PC-3 (cell line): ENCODE results near the gene SARDH. TPM values are rescaled to one million over a fixed set of nuclear protein-coding genes. Genes with fewer than 3 reads are reported as not detected.

ENCODE experiments used
- ATAC-seq: fragments of 200-7000 bp; cut with Tn5 transposase; 2 replicates; pipeline ENCODE4 v1.9.1; 2020; ENCODE audit warnings: mild to moderate bottlenecking, moderate library complexity
- BruUV-seq: library from RNA; stranded (reverse); fragments of 400-500 nt; replicated peaks from 2 replicates; lab custom pipeline; 2021; lab: Mats Ljungman, UMichigan
- CTCF ChIA-PET: fragments of 300-600 bp; sonication (Branson Sonifier 250); formaldehyde crosslinking; loops from one replicate; lab custom pipeline; 2022; ENCODE audit warnings: antibody characterized with exemption; lab: Charles Lee
- POLR2A ChIA-PET: fragments of 300-600 bp; sonication (Branson Sonifier 250); formaldehyde crosslinking; loops from one replicate; lab custom pipeline; 2022; ENCODE audit warnings: antibody characterized with exemption; ENCODE audit not compliant: unreplicated experiment; lab: Charles Lee
- DNase-seq: peaks from one replicate; pipeline ENCODE4 v3.0.0-alpha.2; 2015
- H2AFZ ChIP-seq: fragments of 300-600 bp; sonication (generic); 2 replicates; pipeline ENCODE4 v1.6.0; 2016; ENCODE audit warnings: antibody characterized with exemption, low read length
- H3F3A ChIP-seq: fragments of 300-600 bp; sonication (generic); one replicate; pipeline ENCODE4 v1.6.0; 2017; ENCODE audit warnings: antibody characterized with exemption, low read length, control low read depth, mild to moderate bottlenecking; ENCODE audit not compliant: unreplicated experiment
- H3K27ac ChIP-seq: fragments of 300-600 bp; sonication (generic); 2 replicates; pipeline ENCODE4 v1.5.1; 2016; ENCODE audit warnings: mild to moderate bottlenecking, low read length
- H3K27me3 ChIP-seq: fragments of 300-600 bp; sonication (generic); 2 replicates; pipeline ENCODE4 v1.6.1; 2016; ENCODE audit warnings: low read length, mixed read lengths
- H3K36me3 ChIP-seq: fragments of 300-600 bp; sonication (generic); 2 replicates; pipeline ENCODE4 v1.6.1; 2016; ENCODE audit warnings: low read depth, mixed run types, low read length, mixed read lengths
- H3K4me1 ChIP-seq: fragments of 300-600 bp; sonication (generic); 2 replicates; pipeline ENCODE4 v1.5.1; 2016; ENCODE audit warnings: low read length; ENCODE audit not compliant: insufficient read depth
- H3K4me2 ChIP-seq: fragments of 300-600 bp; sonication (generic); 2 replicates; pipeline ENCODE4 v1.6.0; 2016; ENCODE audit warnings: low read length
- H3K4me3 ChIP-seq: fragments of 300-600 bp; sonication (generic); 2 replicates; pipeline ENCODE4 v1.5.1; 2016; ENCODE audit warnings: mild to moderate bottlenecking, low read length, mixed read lengths
- H3K79me2 ChIP-seq: fragments of 300-600 bp; sonication (generic); 2 replicates; pipeline ENCODE4 v1.6.1; 2017; ENCODE audit warnings: low read length, mixed read lengths
- H3K9ac ChIP-seq: fragments of 300-600 bp; sonication (generic); 2 replicates; pipeline ENCODE4 v1.6.0; 2016; ENCODE audit warnings: mild to moderate bottlenecking, low read length
- H3K9me2 ChIP-seq: fragments of 300-600 bp; sonication (generic); replicated peaks from 2 replicates; pipeline ENCODE4 v1.6.1; 2016; ENCODE audit warnings: mixed run types, low read length, mixed read lengths
- H3K9me3 ChIP-seq: fragments of 300-600 bp; sonication (generic); 2 replicates; pipeline ENCODE4 v1.6.1; 2016; ENCODE audit warnings: low read length, mixed read lengths
- H4K20me1 ChIP-seq: fragments of 300-600 bp; sonication (generic); 2 replicates; pipeline ENCODE4 v1.6.1; 2016; ENCODE audit warnings: low read length, mixed read lengths
- EZH2 ChIP-seq: fragments of 300-600 bp; sonication (generic); IDR thresholded peaks from one replicate; pipeline ENCODE4 v1.6.1; 2017; ENCODE audit warnings: antibody characterized with exemption, mild to moderate bottlenecking, low read length; ENCODE audit not compliant: unreplicated experiment
- EZH2phosphoT487 ChIP-seq: fragments of 300-600 bp; sonication (generic); IDR thresholded peaks from 2 replicates; pipeline ENCODE4 v1.6.1; 2018; ENCODE audit warnings: mild to moderate bottlenecking, antibody characterized with exemption, low read length, borderline replicate concordance
- intact Hi-C: fragments of 100-400 bp; cut with micrococcal nuclease; formaldehyde crosslinking; loops from 2 replicates; pipeline ENCODE4 v1.9.0; 2023
- total RNA-seq: library from RNA; depleted of rRNA; stranded (reverse); fragments of >200 nt; gene quantifications from 2 replicates; pipeline ENCODE4 v1.2.3, GENCODE V29; 2014
- TF ChIP-seq, protein P1 (sequence below): fragments of 300-600 bp; sonication (generic); conservative IDR thresholded peaks from 2 replicates; pipeline ENCODE4 v1.5.1; 2017; ENCODE audit warnings: antibody characterized with exemption, low read depth, mild to moderate bottlenecking, low read length

SARDH gene
- total RNA-seq, 1 experiment from 2014 or later: 3.4 TPM

DNA sequence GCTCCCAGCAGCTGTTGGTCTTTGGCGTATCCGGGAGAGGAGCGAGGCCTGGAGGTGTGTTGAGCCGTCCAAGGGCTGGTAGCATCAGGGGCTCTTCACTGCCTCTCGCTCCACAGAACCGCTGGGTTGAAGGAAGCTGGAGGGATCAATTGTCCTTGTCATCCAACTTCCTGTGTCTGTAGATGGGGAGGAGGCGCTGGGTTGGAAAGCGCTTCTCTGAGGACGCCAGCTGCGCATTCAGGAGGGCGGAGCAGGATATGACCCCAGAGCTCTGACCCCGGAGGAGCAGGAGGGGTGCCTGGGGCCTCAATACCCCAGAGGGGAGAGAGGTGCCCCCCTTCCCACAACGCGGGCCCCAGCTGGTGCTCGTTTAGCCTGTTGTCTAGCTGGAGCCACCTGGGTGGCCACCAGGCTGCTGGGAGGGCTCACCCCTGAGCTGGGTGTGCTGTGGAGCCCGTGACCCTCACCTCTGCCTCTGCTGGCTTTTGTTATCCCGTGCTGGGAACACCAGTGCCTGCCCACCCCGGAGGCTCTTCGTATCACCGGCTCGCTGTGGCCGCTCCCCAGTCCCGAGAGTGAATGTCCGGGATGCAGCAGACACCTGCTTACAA, 104.0 kb downstream of the SARDH start:
- no peak overlapping the region for H3K4me2 ChIP-seq
- ATAC-seq (no peak), DNase-seq (no peak)
- TF ChIP-seq EZH2 (no peak), EZH2phosphoT487 (no peak)
- TF ChIP-seq, protein P1, sequence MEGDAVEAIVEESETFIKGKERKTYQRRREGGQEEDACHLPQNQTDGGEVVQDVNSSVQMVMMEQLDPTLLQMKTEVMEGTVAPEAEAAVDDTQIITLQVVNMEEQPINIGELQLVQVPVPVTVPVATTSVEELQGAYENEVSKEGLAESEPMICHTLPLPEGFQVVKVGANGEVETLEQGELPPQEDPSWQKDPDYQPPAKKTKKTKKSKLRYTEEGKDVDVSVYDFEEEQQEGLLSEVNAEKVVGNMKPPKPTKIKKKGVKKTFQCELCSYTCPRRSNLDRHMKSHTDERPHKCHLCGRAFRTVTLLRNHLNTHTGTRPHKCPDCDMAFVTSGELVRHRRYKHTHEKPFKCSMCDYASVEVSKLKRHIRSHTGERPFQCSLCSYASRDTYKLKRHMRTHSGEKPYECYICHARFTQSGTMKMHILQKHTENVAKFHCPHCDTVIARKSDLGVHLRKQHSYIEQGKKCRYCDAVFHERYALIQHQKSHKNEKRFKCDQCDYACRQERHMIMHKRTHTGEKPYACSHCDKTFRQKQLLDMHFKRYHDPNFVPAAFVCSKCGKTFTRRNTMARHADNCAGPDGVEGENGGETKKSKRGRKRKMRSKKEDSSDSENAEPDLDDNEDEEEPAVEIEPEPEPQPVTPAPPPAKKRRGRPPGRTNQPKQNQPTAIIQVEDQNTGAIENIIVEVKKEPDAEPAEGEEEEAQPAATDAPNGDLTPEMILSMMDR: no peak
- H3K9me2 ChIP-seq: no peaks in the 10 kb centered on the region
- CTCF ChIA-PET: no interaction called here
- POLR2A ChIA-PET: no interaction called here
- BruUV-seq: no TSS peak
- H3K36me3 ChIP-seq: no peaks in the 10 kb centered on the region
- H3K27me3 ChIP-seq: no peaks in the 10 kb centered on the region
- no peak overlapping the region for H3K27ac ChIP-seq
- H2AFZ ChIP-seq: no peak overlapping the region
- H3K4me3 ChIP-seq: no peak overlapping the region
- intact Hi-C loops: no loop called here
- no peaks in the 10 kb centered on the region for H4K20me1 ChIP-seq
- H3K9me3 ChIP-seq: no peaks in the 10 kb centered on the region
- H3K9ac ChIP-seq: no peak overlapping the region
- no peaks in the 10 kb centered on the region for H3K4me1 ChIP-seq
- H3K79me2 ChIP-seq: no peaks in the 10 kb centered on the region
- H3F3A ChIP-seq: no peaks in the 10 kb centered on the region

DNA sequence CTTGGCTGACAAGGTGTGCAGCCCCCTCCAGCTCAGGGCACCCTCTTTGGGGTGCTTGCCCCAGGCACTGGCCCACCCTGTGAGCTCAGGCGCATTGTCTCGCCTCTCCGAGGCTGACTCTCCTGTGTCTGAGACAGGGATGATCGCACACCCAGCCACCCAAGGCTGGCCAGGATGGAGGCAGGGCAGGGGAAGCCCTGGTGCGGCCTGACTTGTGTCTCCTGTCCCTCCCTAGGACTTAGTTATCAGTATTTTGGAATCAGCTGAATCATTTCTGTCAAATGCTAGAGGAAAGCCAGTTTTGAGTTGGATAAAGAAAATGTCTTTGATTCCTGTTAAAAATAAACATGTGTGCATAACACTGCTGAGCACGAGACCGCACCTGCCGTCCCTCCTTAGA, 104.5 kb downstream of the SARDH start:
- H3K9ac ChIP-seq: no peak overlapping the region
- BruUV-seq: no TSS peak
- TF ChIP-seq EZH2phosphoT487 (no peak), EZH2 (no peak)
- TF ChIP-seq, protein P1: no peak
- no peaks in the 10 kb centered on the region for H3K4me1 ChIP-seq
- H3K9me3 ChIP-seq: no peaks in the 10 kb centered on the region
- no peak overlapping the region for H3K4me3 ChIP-seq
- no peaks in the 10 kb centered on the region for H4K20me1 ChIP-seq
- DNase-seq (no peak), ATAC-seq (no peak)
- H3K9me2 ChIP-seq: no peaks in the 10 kb centered on the region
- POLR2A ChIA-PET: no interaction called here
- no peak overlapping the region for H2AFZ ChIP-seq
- no peaks in the 10 kb centered on the region for H3F3A ChIP-seq
- no peaks in the 10 kb centered on the region for H3K27me3 ChIP-seq
- intact Hi-C loops: no loop called here
- CTCF ChIA-PET: no interaction called here
- no peak overlapping the region for H3K4me2 ChIP-seq
- H3K79me2 ChIP-seq: no peaks in the 10 kb centered on the region
- no peaks in the 10 kb centered on the region for H3K36me3 ChIP-seq
- H3K27ac ChIP-seq: no peak overlapping the region

DNA sequence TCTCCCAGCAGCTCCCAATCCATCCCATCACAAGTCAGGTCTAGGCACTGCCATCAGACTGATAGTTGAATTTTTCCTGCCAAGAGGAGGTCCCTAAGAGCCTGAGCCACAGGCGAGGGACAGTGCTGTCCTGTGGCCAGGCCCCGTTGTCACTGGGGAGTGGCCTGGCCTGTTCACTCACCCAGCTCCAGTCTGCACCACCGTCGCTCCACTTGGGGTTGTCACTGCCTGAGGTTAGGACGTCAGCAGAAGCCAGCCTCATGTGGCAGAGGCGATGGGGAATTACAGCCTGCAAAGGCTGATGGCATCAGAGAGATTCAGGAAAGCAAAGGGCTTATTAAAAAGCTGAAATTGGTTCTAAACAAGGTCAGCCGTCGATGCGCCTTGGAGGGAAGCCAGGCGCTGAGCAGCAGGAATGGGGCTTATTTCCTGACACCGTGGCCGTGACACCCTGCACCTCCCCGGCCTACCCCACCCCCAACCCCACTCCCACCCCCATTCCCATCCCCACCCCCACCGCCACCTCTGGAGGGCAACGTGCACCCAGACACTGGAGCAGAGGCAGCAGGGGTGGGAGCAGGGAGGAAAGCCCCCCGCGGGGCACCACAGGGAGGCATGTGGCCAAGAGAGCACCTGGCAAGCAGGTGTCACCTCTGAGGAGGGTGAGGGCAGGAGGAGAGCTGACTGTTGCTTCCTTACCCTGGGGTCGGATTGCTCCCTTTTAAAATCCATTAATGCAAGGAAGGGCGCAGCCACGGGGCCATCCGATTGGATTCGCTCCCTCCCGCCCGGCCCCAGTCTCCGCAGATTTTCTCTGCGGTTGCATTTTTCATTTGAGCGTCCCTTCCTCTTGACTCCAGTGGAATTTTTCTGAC, 105.1 kb downstream of the SARDH start:
- ChIA-PET POLR2A (no interaction called here), CTCF (no interaction called here)
- intact Hi-C loops: no loop called here
- H3K9ac ChIP-seq: no peak overlapping the region
- no peaks in the 10 kb centered on the region for H3K9me2 ChIP-seq
- no peaks in the 10 kb centered on the region for H3K9me3 ChIP-seq
- H4K20me1 ChIP-seq: no peaks in the 10 kb centered on the region
- BruUV-seq: no TSS peak
- H3F3A ChIP-seq: no peaks in the 10 kb centered on the region
- TF ChIP-seq, protein P1: no peak
- TF ChIP-seq EZH2: no peak
- no peak for TF ChIP-seq EZH2phosphoT487
- no peaks in the 10 kb centered on the region for H3K4me1 ChIP-seq
- H3K36me3 ChIP-seq: no peaks in the 10 kb centered on the region
- ATAC-seq: no peak
- no peak overlapping the region for H3K27ac ChIP-seq
- H3K4me3 ChIP-seq: no peak overlapping the region
- DNase-seq: no peak
- no peak overlapping the region for H2AFZ ChIP-seq
- no peak overlapping the region for H3K4me2 ChIP-seq
- H3K27me3 ChIP-seq: 0 out of 2 replicates have a peak, but pooled peaks cover 5% of the 10 kb centered on the region
- H3K79me2 ChIP-seq: no peaks in the 10 kb centered on the region
